Left kidney (tissue), 2 donors: ENCODE measurements around the gene RPS14. TPM values are rescaled to one million over a fixed set of nuclear protein-coding genes. Genes with fewer than 3 reads are reported as not detected.

ENCODE experiments used
- DNase-seq: peaks from one replicate; pipeline ENCODE4 v3.0.0-alpha.2; 2013
- polyA plus RNA-seq: library from polyadenylated mRNA; unstranded; fragments of 120-200 nt; gene quantifications from one replicate; pipeline ENCODE4 v1.2.1, GENCODE V29; 2013; ENCODE audit not compliant: insufficient read length

Gene RPS14
- polyA plus RNA-seq, 1 donor, result 1,953 TPM

GRCh38 chr5:150402901-150403342 is 46.6 kb downstream of the RPS14 start:
- no peak for DNase-seq

- DNase-seq, result no peak
These were observed 47.2 kb downstream of the RPS14 start for GRCh38 chr5:150402229-150402773.

GRCh38 chr5:150401376-150402228 is 47.9 kb downstream of the RPS14 start:
- DNase-seq, result no peak

GRCh38 chr5:150401076-150401375 is 48.5 kb downstream of the RPS14 start:
- no peak for DNase-seq

- no peak for DNase-seq
These were observed 49.0 kb downstream of the RPS14 start for GRCh38 chr5:150400316-150401075.

- DNase-seq, result no peak
These were observed 49.9 kb downstream of the RPS14 start for GRCh38 chr5:150399524-150400211.

GRCh38 chr5:150398722-150399523 is 50.6 kb downstream of the RPS14 start:
- no peak for DNase-seq

- DNase-seq, result no peak
These were observed 51.5 kb downstream of the RPS14 start for GRCh38 chr5:150397782-150398721.

GRCh38 chr5:150397146-150397781 is 52.3 kb downstream of the RPS14 start:
- no peak for DNase-seq

- DNase-seq, result no peak
These were observed 53.3 kb downstream of the RPS14 start for GRCh38 chr5:150396267-150396666.

GRCh38 chr5:150395688-150395975 is 53.9 kb downstream of the RPS14 start:
- DNase-seq, result no peak

- DNase-seq, result no peak
These were observed 54.4 kb downstream of the RPS14 start for GRCh38 chr5:150394912-150395687.

- no peak for DNase-seq
These were observed 55.4 kb downstream of the RPS14 start for GRCh38 chr5:150394131-150394530.

GRCh38 chr5:150393096-150393645 is 56.4 kb downstream of the RPS14 start:
- DNase-seq, result no peak

GRCh38 chr5:150392680-150393079 is 56.9 kb downstream of the RPS14 start:
- no peak for DNase-seq
